ENCODE results near the gene SLC25A11.

The SLC25A11 gene

GRCh38 chr17:4939796-4940554 is at the start of gene SLC25A11, which contains the start of gene RNF167:
TSS of gene SLC25A11 (minus strand) at chr17:4940046. CDS start at chr17:4939910, 136 bp downstream.
TSS of gene RNF167 (plus strand) at chr17:4940268. CDS start at chr17:4940910, 642 bp downstream.
- DNase-seq, result peak; percentile 99

GRCh38 chr17:4987767-4988567 is 48.1 kb upstream of the SLC25A11 start:
- no peak for DNase-seq

- peak; percentile 85 for DNase-seq
Measured at GRCh38 chr17:4986951-4987766, 47.3 kb upstream of the SLC25A11 start, which contains the start of gene CAMTA2. TSS of gene CAMTA2 (minus strand) at chr17:4987675. CDS start at chr17:4986222, 1,453 bp downstream.

GRCh38 chr17:4986403-4986802 is 46.6 kb upstream of the SLC25A11 start:
- no peak for DNase-seq

GRCh38 chr17:4982305-4982704 is 42.5 kb upstream of the SLC25A11 start:
- DNase-seq, result no peak

- no peak for DNase-seq
Measured at GRCh38 chr17:4980644-4981216, 40.9 kb upstream of the SLC25A11 start.

GRCh38 chr17:4978726-4979125 is 38.9 kb upstream of the SLC25A11 start:
- no peak for DNase-seq

- DNase-seq, result no peak
Measured at GRCh38 chr17:4974115-4974670, 34.3 kb upstream of the SLC25A11 start.

GRCh38 chr17:4973256-4974114 is 33.6 kb upstream of the SLC25A11 start:
- DNase-seq, result no peak

- no peak for DNase-seq
Measured at GRCh38 chr17:4972752-4973151, 32.9 kb upstream of the SLC25A11 start.

GRCh38 chr17:4972322-4972721 is 32.5 kb upstream of the SLC25A11 start:
- no peak for DNase-seq

- no peak for DNase-seq
Measured at GRCh38 chr17:4971826-4972225, 32.0 kb upstream of the SLC25A11 start.

GRCh38 chr17:4970273-4970672 is 30.4 kb upstream of the SLC25A11 start:
- DNase-seq, result no peak

GRCh38 chr17:4969551-4970173 is 29.8 kb upstream of the SLC25A11 start:
- no peak for DNase-seq

- no peak for DNase-seq
Measured at GRCh38 chr17:4969047-4969550, 29.3 kb upstream of the SLC25A11 start.

GRCh38 chr17:4968486-4969046 is 28.7 kb upstream of the SLC25A11 start:
- no peak for DNase-seq

- DNase-seq, result peak; percentile 94
Measured at GRCh38 chr17:4967539-4968485, 28.0 kb upstream of the SLC25A11 start, which contains the start of gene SPAG7. TSS of gene SPAG7 (minus strand) at chr17:4967817. CDS start at chr17:4967804, 13 bp downstream.

- peak; percentile 99 for DNase-seq
Measured at GRCh38 chr17:4966844-4967538, 27.1 kb upstream of the SLC25A11 start.
